HT1080 (cell line): Measurements from ENCODE around the gene ANO2. TPM values are rescaled to one million over a fixed set of nuclear protein-coding genes. Genes with fewer than 3 reads are reported as not detected.

Experiments used
- DNase-seq: peaks from one replicate; pipeline ENCODE4 v3.0.0-alpha.2; 2015; ENCODE audit warnings: low read depth
- total RNA-seq: library from RNA; depleted of rRNA; stranded (reverse); fragments of >200 nt; shearing (Covaris generic); gene quantifications from 2 replicates; pipeline ENCODE4 v1.2.3, GENCODE V29; 2014

Gene ANO2
- total RNA-seq, 1 experiment from 2014 or later = 1.4 TPM

DNA sequence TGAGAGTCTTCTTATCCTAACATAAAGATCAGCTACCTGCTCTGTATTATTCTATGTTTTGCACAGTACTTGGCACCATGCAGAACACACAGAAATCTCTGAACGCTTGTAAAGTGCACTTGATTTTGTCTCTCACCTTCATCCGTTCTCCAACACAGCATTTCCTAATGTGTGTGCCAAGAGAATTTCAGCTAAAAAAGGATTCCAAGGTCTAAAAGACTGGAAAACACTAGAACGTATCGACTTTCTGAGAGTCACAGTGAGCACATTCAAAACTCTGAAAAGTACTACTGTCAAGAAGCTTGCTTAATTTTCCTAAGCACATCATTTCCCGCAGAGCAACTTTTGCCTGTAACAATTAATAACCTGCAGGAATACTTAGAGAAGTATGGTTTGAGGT, 211.1 kb downstream of the ANO2 start:
- no peak for DNase-seq

DNA sequence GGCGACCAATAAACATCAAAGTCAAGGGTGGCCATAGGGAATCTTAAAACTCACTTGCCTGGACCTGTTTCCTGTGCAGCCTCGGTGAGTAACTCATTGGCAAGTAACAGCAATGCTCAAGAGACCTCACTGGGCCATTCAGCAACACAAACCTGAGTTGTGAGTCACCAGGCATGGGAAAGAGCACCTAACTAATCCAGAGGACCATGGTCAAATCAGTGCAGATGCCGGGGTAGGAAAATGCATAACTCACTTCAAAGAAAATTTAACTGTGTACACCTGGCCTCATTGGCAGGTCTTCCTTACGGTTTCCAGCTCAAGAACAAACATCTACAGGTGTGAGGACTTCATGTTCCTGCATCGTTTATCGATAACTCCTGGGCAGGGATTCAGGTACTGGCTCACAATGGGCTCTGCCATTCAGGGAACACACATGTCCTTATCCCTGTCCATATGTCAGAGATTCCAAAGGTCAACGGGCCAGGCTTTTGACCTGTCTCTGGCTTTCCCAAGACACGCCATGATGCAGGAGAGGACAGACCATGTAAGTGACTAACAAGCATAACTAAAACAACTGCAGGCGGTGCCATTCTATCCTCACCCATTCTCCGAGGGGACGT, 211.8 kb downstream of the ANO2 start:
- DNase-seq = peak; percentile 64

DNA sequence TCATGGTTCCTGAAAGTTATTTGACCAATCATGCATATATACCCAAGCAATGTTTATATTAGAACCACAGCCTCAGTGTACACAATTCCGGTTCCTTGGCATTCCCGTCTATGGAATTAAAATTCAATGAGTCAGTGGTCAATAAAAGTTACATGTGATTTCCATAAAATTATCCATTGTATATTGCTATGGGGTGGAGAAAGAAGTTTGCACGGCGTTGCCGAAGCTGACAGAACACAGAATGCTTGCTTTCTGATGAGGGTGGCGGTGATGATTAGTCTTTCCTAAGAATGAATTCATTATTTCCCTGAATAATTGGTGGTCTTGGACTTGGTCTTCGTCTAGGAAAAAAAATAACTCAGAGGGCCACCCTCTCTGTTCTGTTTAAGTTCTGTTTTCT, 214.1 kb downstream of the ANO2 start:
- no peak for DNase-seq

DNA sequence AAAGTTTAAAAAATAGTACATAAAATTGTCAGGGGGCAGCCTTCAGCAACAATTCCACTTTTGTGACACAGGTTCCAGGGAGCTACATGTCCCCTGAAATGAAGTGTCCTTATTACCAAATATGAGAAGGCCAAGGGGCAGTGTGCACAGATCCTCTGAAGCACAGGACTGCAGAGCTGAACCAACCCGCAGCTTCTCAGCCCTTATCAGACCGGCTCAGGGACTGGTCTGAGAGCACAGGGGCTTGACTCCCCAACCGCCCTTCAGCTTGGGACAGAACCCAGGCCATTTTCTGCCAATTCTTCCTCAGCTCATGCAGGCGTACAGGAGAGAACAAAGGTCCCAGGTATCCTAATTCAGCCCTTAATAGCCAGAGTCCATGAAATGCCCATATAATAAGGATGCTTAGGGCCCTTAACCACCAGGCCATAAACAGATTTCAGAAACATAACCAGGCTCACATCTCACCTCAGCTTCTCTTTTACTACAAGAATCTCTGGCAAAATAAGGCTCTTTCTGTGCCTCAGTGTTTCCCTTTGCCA, 221.3 kb downstream of the ANO2 start:
- no peak for DNase-seq

DNA sequence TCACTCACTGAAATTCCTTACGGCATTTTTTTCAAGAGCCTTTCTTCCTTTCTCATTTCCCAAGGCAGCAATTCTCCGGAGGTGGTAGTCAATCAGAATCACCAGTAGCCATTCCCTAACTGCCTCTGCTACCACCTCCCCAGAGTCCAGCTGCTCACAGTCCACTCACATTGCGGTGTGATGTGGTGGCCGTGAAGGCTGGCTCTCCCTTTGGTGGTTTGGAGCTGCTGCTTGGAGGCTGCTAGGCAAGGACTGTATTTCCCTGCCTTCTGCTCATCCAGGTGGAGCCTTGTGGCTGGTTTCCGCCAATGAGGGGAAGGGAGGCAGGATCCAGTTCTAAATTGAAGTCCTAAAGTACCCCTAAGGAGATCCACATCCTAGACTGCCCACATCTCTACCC, 222.0 kb downstream of the ANO2 start:
- no peak for DNase-seq

DNA sequence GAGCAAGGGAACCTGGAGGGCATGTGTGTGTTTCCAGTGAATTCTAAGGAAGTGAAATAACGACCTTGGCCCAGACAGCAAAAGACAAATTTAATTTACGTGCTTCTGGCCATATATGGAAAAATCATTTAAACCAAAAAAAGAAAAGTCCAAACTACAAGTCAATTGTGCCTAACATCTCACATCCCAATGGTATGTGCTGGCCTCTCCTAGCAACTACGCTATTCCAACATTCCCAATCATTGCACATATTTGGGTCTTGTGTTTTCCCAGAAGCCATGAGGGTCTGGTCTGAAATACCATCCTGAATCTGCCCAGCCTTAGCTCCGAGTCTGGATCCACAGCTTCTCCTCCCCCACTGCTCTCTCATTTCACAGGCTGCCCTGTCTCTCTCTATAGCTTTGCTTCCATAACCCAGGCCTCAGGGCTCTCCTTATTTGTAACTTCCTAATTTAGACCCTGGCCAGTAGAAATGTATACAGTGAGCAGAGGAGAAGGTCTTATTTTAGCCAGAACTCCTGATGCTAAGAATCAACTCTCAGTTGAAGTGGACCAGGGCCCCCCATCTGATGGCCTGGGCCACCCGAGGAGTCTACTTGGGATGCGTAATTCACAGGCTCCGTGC, 224.6 kb downstream of the ANO2 start:
- DNase-seq = no peak

DNA sequence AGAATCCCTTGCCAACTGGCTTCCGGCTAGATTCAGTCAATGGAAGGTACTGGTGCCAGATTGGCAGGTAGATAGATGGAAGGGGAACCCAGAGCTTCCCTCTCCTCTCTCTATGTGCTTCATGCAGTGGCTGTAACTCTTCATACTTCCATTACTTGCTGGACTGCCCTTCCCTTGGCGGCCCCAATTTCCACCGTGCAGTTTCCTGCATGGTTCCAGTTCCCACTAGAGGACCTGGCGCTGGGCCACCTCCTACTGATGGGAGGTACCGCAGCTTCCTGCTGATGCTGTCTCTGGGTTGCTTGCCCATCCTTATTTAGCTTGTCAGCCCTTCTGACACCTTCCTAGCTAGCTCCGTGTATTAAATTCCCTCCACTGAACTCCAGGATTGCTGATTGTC, 226.4 kb downstream of the ANO2 start:
- peak; percentile 8 for DNase-seq

DNA sequence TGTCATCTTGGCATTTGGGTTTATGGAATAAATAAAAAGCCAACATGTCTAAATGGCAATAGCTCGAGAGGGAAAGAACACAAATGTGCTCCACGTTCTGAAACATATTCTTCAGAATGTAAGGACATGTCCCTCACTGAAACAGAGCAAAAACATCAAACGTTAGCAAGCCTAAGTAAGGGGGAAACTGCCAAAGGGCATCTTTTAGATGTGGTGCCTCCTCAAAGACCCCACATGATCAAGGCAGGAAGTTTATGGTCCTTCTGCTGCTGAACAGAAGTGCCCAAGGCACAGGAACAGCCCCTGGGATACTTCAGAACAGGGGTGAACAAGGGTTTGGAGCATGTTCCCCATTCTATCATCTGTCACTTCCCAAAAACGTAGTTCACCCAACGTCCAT, 227.0 kb downstream of the ANO2 start:
- DNase-seq = no peak

DNA sequence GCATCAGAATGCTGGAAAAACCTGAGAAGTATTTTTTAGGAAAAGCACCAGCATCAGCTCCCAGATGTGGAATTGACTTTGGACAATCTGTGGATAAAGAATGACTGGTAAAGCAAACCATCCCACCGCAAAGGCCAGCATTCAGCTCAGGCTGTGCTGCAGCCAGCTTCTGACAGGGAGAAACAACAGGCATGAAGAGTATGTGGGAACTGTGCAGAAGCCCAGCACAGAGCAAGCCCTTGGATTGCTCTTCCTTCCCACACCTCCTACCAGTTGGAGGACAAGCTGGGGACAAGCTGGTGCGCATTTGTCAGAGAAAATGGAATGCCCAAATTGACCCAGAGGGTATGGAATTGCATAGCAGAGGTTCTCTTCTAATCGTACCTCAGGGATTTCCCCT, 228.1 kb downstream of the ANO2 start:
- DNase-seq = no peak

DNA sequence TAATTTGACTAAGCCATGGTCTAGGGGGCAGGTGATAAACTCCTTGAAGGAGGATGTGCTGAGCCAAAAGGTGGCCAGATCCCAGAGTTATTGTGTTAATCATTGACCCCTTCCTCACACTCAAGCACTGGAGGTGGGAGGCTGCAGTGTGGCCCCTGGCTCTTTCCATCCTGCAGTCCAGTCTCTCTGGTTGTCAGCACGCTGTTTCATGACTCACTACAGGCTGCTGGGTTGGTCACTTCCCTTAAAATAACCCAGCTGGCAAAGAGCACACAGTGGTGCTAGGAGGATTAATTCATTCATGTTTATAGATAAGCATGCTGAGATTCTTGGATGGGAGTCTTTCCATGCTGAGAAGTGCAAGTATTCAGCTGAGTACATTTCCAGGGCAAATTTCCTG, 228.9 kb downstream of the ANO2 start:
- peak; percentile 15 for DNase-seq

DNA sequence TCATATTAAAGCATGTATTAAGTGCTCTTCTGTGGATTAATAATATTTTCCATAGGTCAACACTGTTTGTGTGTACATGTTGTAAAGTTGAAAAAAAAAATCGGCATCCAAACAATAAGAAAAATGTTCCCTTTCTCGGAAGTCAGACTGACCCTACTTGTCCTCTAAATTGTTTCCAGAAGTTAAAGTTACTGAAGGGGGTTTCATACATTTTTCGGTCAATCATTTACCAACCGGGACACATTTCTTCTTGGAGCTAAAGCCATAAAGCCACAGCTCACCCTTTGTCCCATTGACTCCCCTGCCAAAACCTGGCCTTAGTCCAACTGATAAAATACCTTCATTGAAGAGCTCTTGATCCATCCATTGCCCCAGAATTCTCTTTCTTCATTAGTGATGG, 230.0 kb downstream of the ANO2 start:
- DNase-seq = no peak

DNA sequence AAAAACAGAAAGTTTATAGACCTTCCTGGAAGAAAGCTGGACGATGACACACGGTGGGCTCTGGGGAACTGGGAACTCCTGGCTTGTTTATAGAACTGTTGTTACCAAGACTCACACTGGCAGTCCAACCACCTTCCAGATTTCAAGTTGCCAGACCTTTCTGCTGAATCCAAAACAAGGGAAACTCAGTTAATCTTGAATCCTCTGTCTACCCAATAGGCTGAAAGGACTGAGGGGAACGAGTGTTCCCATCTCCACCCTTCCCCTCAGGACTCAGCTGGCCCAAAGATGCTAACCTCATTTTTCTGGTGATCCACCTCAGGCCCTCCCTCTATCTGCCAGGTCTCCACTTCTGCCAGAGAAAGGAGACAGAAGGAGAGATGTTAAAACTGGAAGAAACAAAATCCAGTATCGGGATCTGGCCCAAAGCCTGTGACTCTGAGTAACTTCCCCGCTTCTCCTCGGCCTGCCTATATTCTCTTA, 231.4 kb downstream of the ANO2 start:
- DNase-seq = no peak

DNA sequence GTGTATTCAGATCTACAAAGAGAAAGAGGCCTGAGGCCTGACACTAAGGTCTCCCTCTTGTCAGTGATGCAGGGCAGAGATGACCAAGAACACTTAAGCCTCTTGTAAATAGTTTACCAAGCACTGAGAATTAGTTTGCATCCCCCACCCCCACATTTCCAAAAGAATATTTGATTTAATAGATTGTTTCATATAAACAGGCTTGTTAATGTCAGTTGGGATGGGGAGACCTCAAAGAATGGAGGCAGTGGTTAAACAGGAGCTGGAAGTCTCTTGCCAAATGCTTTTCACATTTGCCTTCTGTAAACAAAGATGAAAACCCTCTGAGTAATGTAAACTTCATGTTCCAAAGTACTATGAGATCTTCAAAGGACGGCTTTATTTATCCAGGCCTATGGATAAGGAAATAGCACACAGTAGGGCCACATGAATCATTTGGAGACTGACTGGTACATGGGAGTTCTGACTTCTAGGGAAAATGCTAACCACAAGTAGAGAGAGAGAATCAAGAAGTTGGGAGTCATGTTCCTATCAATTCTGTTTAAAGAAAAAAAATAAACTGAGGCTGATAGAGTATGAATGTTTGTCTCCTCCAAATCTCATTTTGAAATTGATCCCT, 234.7 kb downstream of the ANO2 start:
- no peak for DNase-seq

DNA sequence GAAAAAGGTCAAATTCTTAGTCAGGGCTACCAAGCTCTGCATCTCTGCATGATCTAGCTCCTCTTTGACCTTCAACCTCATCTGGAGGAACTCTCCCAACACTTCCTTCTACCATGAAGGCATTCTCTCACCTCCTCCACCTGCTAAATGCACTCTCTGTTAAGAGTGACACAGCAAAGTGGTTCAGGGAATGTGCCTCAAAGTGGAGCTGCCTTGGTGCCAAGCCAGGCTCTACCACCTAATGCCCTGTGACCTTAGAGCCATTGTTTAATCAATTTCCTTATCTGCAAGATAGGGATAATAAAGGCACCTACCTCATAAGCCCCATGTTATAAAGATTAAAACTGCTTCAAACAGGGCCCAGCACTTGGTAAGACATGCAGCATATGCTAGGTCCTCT, 236.7 kb downstream of the ANO2 start:
- no peak for DNase-seq

DNA sequence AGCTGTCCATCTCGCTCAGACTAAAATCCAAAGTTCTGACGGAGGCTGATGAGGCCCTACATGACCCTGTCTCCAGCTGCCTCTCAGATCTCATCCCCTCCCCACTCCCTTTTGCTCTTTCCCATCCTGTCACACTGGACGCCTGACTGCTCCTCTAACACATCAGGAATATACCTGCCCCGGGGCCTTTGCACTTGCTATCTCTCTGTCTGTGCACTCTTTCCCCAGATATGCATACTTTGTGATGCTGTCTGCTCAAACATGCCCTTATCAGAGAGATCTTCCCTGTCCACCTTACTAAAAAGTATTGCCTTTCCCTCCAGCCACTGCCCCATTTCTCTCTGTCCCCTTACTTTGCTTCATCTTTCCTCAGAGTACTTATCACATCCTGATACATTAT, 238.8 kb downstream of the ANO2 start:
- DNase-seq = no peak

DNA sequence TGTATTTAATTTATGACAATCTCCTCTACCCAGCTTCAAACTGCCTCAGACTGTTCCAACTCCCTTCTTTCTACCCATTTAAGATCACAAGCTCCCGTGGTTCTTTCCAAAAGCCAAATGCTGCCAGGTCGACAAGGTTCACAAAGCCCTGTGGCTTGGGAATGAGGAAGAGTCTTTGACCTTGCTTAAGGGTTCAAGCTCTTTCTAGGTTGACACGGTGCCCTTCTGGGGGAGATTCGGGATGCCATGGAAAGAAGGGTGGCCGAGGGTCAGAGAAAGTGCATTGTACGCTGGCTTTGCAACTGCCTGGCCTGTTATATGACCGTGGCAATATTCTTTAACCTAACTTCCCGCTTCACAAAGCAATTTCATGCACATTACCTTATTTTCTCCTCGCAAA, 239.3 kb downstream of the ANO2 start:
- no peak for DNase-seq

DNA sequence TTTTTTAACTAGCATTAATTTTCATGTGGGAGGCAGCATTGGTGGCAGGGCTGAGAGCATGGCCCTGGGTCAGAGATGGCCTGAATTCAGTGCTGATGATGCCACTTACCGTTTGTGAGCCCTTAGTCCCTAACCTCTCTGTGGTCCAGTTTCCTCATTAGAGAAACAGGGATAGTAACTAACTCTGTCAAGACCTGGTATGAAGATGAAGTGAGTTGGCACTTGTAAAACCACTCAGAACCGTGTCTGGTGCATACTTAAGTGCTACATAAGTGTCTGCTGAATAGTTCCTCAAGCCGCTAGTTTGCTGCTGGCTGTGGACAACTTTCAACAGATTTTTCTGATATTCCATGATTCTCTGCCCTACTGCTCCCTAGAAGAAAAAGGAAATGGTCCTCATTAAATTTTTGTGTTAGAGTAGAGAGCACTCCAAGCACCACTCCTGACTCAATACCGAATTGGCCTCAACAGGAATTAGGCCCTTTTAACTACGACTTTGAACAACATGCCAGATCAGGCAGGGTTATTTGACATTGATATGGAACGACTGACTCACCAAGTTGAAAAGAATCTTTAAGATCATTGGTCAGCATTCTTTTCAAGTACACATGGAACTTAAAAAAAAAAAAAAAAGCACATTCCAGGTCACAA, 250.2 kb downstream of the ANO2 start:
- DNase-seq = no peak

DNA sequence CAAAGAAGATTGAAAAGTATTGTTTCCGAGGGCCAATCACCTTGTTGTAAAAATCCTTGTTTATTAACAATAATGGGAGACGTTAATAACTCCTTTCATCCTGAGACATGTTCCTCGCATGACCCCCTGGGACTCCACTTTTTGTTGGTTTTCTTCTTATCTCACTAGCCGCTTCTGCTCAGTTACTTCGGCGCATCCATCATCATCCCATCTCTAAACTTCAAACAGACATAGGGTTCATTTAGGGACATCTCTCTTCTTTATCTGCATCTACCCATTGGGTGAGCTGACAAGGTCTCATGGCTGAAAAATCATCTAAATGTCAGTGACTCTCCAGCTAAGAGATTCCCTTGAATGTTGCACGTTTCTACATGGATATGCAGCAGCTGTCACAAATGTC, 252.2 kb downstream of the ANO2 start:
- no peak for DNase-seq

DNA sequence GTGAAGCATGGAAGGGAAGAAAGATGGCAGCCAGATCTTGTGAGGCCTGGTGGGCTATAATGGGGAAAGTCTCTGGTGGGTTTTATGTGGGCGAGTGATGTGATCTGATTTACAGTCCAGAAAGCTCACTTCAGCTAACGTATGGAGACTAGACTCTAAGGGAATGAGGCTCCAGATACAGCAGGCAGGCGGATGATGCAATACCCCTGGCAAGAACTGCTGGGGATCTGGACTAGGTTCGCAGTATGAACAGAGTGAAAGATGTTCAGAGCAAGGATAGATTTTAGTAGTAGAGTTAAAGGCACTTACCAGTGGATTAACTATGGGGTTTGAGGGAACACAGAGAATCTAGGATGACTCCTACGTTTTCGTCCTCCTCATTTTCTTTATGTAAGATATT, 253.1 kb downstream of the ANO2 start:
- DNase-seq = no peak

DNA sequence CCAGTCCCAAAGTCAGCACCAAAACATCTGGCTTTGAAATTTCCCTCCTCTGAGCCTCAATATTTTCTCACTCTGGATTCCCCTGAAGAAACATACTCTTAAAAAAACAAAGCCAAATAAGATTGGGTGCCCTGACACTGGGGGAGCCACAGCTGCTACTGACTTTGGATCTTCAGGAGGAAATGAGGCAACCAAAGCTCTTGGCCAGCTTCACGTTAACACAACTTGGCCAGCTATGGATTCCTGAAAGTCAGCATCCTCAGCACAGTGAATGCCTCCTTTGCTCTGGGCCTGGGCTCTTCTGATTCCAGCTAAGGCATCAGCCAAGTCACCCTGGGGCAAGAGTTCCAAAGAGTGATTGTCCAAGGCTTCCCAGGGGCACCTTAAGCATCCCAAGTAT, 254.8 kb downstream of the ANO2 start:
- no peak for DNase-seq

DNA sequence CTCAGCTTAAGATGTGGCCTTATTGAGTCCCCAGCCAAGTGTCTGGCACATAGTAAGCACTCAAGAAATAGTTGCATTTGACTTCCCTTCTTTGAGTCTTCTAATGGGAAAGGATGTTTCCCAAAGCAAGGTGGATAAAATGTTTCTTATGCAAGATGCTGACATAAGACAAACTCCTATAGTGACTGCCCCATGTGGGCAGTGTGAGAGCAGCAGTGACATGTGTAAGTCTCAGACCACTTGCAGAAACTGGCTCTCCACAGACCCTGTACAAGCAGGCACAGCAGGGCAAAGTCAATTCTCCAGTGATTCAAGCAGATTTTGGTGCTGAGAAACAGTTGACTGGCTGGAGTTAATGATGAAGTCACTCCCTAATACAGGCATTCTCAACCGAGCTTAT, 255.3 kb downstream of the ANO2 start:
- no peak for DNase-seq

DNA sequence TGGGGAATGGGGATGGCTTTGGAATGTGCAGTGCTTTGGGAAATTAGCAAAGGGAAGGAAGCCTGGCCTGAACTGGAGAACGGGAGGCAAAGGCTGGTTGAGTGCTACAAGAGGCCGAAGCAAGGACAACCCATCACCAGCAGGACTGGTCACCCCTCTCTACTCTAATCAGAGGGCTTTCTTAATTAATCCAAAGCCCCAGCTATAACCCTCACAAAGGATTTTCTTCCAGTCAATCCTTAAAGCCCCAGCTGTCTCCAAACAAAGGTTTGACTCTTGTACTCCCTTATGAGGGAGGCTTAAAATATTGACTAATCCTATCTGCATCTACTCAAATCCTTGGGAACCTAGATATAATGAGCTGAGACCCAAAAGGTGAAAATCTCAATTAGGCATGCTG, 256.8 kb downstream of the ANO2 start:
- no peak for DNase-seq
